ENCODE measurements around the gene NPAS3.

Gene NPAS3

DNA sequence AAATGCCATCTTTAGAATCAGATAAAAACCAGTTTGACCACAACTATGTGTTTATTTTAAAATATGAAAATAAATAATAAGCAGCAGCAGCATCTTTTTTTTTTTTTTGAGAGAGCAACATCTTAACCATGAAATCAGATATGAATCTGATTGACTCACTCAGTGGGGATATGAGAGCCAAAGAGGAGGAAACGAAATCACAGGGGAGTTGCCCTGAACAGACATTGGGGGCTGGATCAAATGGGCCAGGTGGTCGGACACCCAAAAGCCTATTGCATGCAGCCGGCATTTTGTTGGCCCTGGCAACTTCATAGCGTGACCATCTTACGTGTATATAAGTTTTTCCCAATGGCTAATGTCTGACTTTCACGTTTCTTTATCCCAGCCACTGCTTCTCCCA lies 321.1 kb downstream of the NPAS3 start:
- DNase-seq (ENCODE audit: low spot score): no peak
- TF ChIP-seq, protein P1, sequence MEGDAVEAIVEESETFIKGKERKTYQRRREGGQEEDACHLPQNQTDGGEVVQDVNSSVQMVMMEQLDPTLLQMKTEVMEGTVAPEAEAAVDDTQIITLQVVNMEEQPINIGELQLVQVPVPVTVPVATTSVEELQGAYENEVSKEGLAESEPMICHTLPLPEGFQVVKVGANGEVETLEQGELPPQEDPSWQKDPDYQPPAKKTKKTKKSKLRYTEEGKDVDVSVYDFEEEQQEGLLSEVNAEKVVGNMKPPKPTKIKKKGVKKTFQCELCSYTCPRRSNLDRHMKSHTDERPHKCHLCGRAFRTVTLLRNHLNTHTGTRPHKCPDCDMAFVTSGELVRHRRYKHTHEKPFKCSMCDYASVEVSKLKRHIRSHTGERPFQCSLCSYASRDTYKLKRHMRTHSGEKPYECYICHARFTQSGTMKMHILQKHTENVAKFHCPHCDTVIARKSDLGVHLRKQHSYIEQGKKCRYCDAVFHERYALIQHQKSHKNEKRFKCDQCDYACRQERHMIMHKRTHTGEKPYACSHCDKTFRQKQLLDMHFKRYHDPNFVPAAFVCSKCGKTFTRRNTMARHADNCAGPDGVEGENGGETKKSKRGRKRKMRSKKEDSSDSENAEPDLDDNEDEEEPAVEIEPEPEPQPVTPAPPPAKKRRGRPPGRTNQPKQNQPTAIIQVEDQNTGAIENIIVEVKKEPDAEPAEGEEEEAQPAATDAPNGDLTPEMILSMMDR (IDR thresholded peaks at IDR 0.05; ENCODE audit: extremely low read depth, missing control alignments): no peak

DNA sequence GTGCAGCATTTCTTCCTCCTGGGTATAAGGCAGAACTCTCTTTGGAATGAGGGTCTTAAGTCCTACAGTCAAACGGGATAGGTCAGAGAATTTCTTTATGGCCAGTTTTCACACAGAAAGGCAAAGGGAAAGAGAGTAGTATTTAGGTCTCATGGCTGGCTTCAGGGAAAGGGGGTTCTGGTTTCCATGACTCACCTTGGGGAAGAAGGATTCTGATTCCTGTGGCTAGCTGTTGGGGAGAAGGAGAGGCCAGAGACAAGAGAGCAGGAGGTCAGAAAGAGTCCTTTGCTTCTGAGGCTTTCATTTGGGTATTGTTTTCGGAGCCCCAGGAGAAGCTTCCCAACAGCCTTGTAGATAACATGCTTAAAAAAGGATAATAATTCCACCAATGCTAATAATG lies 332.5 kb downstream of the NPAS3 start:
- TF ChIP-seq, protein P1 (IDR thresholded peaks at IDR 0.05; ENCODE audit: extremely low read depth, missing control alignments): no peak
- DNase-seq (ENCODE audit: low spot score): no peak

DNA sequence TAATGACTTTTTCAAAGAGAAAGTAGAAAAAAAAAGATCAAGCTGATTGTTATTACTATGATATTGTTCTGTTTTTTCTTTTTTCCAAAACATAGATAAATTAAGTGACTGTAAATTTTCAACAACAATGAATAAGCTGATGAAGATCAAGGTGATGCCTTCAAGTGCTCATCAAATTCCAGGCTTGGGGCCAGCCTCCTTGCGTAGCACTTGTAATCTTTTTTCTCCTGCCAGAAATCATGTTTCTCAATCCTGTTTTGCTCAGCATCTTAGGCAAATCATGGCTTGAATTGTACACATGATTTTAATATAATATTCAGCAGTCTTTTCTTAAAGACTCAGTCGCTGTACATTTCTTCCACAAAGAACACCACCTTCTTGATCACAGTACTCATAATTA lies 333.2 kb downstream of the NPAS3 start:
- TF ChIP-seq, protein P1 (IDR thresholded peaks at IDR 0.05; ENCODE audit: extremely low read depth, missing control alignments): no peak
- DNase-seq (ENCODE audit: low spot score): no peak

DNA sequence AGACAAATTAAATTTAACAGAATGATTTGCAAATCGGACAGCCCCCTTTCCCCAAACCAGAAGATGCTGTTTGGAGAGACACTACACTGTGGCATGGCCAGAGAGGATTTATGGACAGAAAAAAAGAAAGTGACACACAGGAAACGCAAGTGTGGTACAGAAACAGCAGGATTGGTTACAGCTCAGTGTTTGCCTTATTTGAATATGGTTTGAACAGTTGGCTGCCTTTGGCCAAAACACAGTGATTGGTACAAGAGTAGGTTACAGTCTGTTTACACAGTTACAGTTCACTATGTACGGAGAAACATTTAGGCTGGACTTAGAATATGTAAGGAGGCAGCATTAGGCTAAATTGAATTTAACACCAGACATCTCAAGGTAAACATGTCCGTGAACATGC lies 335.3 kb downstream of the NPAS3 start:
- TF ChIP-seq, protein P1 (IDR thresholded peaks at IDR 0.05; ENCODE audit: extremely low read depth, missing control alignments): no peak
- DNase-seq (ENCODE audit: low spot score): no peak

DNA sequence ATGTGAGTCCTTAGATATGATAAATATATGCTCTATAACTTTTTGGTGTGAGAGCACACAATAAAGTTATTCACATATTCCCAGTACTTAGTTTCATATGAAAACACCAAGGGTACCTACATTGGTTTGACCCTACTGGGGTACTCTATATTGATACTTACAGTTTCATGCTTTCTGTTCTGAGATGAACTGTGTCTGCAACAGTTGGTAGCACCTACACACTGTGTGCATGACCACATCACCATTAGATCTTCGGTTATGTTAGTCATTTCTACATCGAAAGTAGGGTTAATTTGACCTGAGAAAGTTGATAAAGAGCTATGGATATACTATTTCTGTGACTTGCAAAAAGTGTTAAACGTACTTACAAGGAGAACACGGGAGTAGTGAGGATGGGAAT lies 337.2 kb downstream of the NPAS3 start:
- TF ChIP-seq, protein P1 (IDR thresholded peaks at IDR 0.05; ENCODE audit: extremely low read depth, missing control alignments): no peak
- no peak for DNase-seq (ENCODE audit: low spot score)

DNA sequence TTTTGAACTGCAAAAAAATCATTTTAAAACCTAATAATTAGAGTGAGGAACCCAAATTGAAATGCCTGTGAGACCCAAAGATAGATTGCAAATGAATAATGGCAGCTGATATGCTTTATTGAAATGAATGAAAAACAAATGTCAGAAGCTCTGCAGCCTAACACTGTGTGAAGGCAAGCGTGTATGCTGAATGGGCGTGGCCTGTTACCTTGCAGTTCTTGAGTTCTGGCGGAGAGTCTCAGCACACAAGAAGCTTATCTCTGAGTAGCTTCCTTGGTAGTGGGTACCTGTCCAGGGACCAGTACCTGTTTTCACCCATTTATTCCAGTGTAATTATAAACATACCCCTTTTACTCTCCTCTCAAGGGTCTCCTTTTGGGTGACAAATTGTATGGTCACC lies 341.2 kb downstream of the NPAS3 start:
- TF ChIP-seq, protein P1 (IDR thresholded peaks at IDR 0.05; ENCODE audit: extremely low read depth, missing control alignments): no peak
- DNase-seq (ENCODE audit: low spot score): no peak

DNA sequence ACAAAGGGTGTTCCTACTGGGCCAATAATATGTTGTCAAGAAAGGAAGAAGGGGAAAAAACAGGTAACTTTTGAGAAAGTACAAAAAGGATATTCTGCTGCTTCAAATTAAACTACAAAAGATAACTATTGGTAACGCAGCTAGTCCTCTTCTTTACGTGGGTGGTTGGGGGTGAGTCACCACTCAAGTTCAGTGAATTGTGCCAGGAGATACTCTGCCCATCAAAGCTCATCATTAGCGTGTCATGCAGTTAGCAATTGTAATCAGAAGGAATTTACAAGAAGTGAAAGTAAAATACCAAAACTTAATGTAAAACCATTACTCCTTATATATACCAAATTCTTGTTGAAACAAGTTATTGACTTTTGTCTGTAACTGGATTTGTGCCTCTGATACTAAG lies 342.0 kb downstream of the NPAS3 start:
- DNase-seq (ENCODE audit: low spot score): no peak
- TF ChIP-seq, protein P1 (IDR thresholded peaks at IDR 0.05; ENCODE audit: extremely low read depth, missing control alignments): no peak

Measured in GM20000 (cell line).